ENCODE measurements around the gene LMBRD1. TPM values are rescaled to one million over a fixed set of nuclear protein-coding genes. Genes with fewer than 3 reads are reported as not detected.

LMBRD1 gene
- total RNA-seq, 2 donors from 2014 or later = 44.0 to 49.8 TPM

- no peak for TF ChIP-seq CTCF (IDR thresholded peaks at IDR 0.05)
- Histone ChIP-seq H3K4me3 (no peak overlapping the region), H3K4me1 (ENCODE audit: control insufficient read depth in 1 of 2, low read depth in 2 of 2) (no peaks in the 10 kb centered on the region), H3K27ac (no peak overlapping the region), H3K9me3 (no peaks in the 10 kb centered on the region), H3K27me3 (replicated peaks; ENCODE audit: insufficient read depth) (no peaks in the 10 kb centered on the region), H3K36me3 (peaks cover 4% of the 10 kb centered on the region)
- ATAC-seq (ENCODE audit: insufficient number of reproducible peaks, low FRiP score, low read depth) = no peak
- DNase-seq (ENCODE audit: low spot score) = no peak
These were observed 16.1 kb downstream of the LMBRD1 start for GRCh38 chr6:69780585-69781178.

- no peaks in the 10 kb centered on the region for H3K27me3 ChIP-seq (replicated peaks; ENCODE audit: insufficient read depth)
- H3K36me3 ChIP-seq = peaks cover 4% of the 10 kb centered on the region
- no peak for DNase-seq (ENCODE audit: low spot score)
- no peak overlapping the region for H3K4me3 ChIP-seq
- ATAC-seq (ENCODE audit: insufficient number of reproducible peaks, low FRiP score, low read depth) = no peak
- no peak for TF ChIP-seq CTCF (IDR thresholded peaks at IDR 0.05)
- H3K9me3 ChIP-seq = no peaks in the 10 kb centered on the region
- no peak overlapping the region for H3K27ac ChIP-seq
- no peaks in the 10 kb centered on the region for H3K4me1 ChIP-seq (ENCODE audit: control insufficient read depth in 1 of 2, low read depth in 2 of 2)
These were observed 20.9 kb downstream of the LMBRD1 start for GRCh38 chr6:69775941-69776340.

GRCh38 chr6:69775585-69775849, 21.3 kb downstream of the LMBRD1 start:
- TF ChIP-seq CTCF (IDR thresholded peaks at IDR 0.05) = no peak
- Histone ChIP-seq H3K27ac (no peak overlapping the region), H3K4me1 (ENCODE audit: control insufficient read depth in 1 of 2, low read depth in 2 of 2) (no peaks in the 10 kb centered on the region), H3K9me3 (no peaks in the 10 kb centered on the region), H3K27me3 (replicated peaks; ENCODE audit: insufficient read depth) (no peaks in the 10 kb centered on the region), H3K4me3 (no peak overlapping the region), H3K36me3 (peaks cover 4% of the 10 kb centered on the region)
- DNase-seq (ENCODE audit: low spot score) (no peak), ATAC-seq (ENCODE audit: insufficient number of reproducible peaks, low FRiP score, low read depth) (no peak)

- DNase-seq (ENCODE audit: low spot score) (no peak), ATAC-seq (ENCODE audit: insufficient number of reproducible peaks, low FRiP score, low read depth) (no peak)
- H3K9me3 ChIP-seq = no peaks in the 10 kb centered on the region
- no peaks in the 10 kb centered on the region for H3K27me3 ChIP-seq (replicated peaks; ENCODE audit: insufficient read depth)
- no peak for TF ChIP-seq CTCF (IDR thresholded peaks at IDR 0.05)
- no peak overlapping the region for H3K27ac ChIP-seq
- H3K4me1 ChIP-seq (ENCODE audit: control insufficient read depth in 1 of 2, low read depth in 2 of 2) = no peaks in the 10 kb centered on the region
- peaks cover 4% of the 10 kb centered on the region for H3K36me3 ChIP-seq
- H3K4me3 ChIP-seq = no peak overlapping the region
These were observed 21.8 kb downstream of the LMBRD1 start for GRCh38 chr6:69774740-69775584.

GRCh38 chr6:69771158-69771906, 25.5 kb downstream of the LMBRD1 start:
- H3K36me3 ChIP-seq = no peaks in the 10 kb centered on the region
- H3K27ac ChIP-seq = no peak overlapping the region
- no peaks in the 10 kb centered on the region for H3K27me3 ChIP-seq (replicated peaks; ENCODE audit: insufficient read depth)
- no peak for TF ChIP-seq CTCF (IDR thresholded peaks at IDR 0.05)
- no peaks in the 10 kb centered on the region for H3K4me1 ChIP-seq (ENCODE audit: control insufficient read depth in 1 of 2, low read depth in 2 of 2)
- ATAC-seq (ENCODE audit: insufficient number of reproducible peaks, low FRiP score, low read depth) (no peak), DNase-seq (ENCODE audit: low spot score) (no peak)
- H3K9me3 ChIP-seq = no peaks in the 10 kb centered on the region
- no peak overlapping the region for H3K4me3 ChIP-seq

All from thoracic aorta (tissue), 2 donors.